Measurements from ENCODE around the gene ZFAND3. TPM values are rescaled to one million over a fixed set of nuclear protein-coding genes. Genes with fewer than 3 reads are reported as not detected.
A peak's percentile ranks its signal among the peaks of the same experiment; 100 is the strongest.
"Not testable (repeated sequence)": the region's sequence is repeated elsewhere in the genome, so short reads cannot be mapped to it uniquely, and the experiment has no call there.

ZFAND3 gene
- polyA plus RNA-seq, 3 donors = 144 to 156 (median 149) TPM

GRCh38 chr6:37860226-37860839 is 40.8 kb downstream of the ZFAND3 start:
- peak; percentile 16 for DNase-seq

DNA sequence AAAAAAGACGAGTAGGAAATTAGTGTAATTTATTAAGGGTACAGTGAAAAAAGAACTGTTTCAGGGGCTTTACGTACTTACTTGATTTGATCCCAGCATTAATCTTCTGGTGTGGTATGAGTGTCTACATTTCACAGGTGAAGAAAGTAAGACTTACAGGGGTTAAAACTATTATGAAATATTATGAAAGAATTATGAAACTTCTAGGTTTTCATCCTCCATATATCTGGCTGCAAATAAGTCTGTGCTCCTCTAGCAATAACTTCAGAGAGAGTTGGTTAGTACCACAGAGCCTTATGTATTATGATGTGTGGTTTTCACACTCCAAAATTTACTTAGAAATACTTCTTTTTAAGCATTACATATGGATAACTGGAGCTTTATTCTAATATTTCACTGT is 41.9 kb downstream of the ZFAND3 start:
- no peak for DNase-seq

GRCh38 chr6:37862430-37862829 is 42.9 kb downstream of the ZFAND3 start:
- no peak for DNase-seq

- DNase-seq = no peak
Observed at GRCh38 chr6:37862992-37863391, 43.5 kb downstream of the ZFAND3 start.

DNA sequence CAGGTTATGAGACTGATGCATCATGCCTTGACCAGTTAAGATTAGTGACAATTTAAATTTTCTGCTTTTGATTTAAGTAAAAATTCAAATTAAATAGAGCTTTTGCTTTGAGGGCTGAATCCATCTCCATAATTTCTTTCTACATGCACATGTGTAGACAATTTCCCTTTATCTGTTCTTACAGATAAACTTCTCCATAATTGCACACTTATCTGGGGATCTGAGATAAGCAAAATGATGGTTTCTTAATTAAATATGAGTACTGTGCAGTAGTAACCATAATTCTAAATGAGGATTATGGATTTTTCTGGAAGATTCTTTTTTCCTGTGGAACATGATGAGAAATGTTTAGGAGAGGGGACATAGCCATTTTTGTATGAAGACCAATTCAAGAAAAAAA is 44.7 kb downstream of the ZFAND3 start:
- DNase-seq = no peak

- DNase-seq = no peak
Observed at GRCh38 chr6:37865504-37865903, 46.0 kb downstream of the ZFAND3 start.

DNA sequence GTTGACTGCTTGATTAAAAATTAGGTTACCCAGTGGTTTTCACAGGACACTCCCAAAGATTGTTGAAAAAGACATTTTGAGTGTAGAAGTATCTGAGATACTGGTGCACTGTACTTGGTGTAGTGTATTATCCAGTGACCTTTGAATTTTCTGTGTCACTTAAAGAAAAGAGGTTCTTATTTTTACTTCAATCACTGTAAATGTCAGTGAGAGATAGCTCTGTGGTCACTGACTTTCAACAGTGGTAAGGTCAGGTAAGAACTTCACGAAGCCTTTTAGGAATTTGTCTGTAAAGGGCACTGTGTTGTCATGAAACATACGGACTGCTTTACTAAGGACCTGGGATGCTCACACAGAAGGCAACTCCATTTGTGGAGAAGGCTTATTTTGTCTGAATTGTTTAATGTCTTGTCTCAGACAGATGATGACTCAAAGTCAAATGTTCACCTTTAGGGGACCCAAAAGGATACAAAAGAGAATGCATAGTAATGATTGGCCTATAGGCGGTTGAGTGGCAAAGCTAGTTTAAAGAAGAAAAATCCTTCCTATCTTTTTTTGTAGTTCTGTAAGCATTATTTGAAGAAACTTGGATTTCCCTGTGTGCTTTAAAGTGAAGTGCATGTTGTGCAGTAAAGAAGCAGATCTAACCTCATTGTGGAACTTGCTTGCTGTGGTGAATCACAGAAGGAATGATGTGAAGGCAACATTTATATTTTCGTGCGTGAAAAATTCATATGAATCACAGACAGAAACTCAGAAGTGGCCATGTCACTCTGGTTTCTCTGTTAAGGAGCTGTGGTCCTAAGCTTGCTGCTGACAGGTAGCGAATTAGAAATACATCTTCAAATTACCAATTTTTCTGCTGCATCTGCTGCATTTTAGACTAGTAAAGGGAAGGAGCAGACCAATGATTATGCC is 47.3 kb downstream of the ZFAND3 start:
- no peak for DNase-seq

DNA sequence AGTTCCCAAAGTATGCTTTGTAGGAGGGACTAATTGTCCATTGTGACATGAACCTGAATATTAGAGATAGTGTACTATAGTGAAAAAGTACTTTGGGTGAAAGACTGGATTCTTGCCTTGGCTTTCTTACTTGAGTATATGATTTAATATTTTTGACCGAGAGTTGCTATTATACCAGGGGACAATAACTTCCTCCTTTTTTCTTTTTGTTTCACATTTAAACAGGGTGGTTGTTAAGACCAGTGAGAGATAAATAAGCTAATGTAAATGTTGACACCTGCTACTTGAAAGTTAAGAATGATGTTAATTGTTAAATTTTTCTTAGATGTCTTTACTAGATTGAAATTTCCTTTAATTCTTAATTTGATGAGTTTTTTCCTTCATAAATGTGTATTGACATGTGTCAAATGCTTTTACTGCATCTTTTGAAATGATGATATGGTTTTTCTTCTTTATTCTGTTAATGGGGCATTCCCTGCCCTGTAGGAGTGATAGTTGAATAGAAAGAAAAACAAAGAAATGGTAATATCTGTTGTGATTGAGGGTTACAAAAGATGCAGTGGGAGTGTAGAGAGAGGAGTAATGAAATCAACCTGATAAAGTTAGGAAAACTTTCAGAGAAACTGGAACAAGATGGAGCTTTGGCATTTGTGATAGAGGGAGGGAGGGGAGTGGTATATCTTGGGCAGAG is 48.4 kb downstream of the ZFAND3 start:
- DNase-seq = no peak

- no peak for DNase-seq
Observed at GRCh38 chr6:37868447-37868825, 48.9 kb downstream of the ZFAND3 start.

DNA sequence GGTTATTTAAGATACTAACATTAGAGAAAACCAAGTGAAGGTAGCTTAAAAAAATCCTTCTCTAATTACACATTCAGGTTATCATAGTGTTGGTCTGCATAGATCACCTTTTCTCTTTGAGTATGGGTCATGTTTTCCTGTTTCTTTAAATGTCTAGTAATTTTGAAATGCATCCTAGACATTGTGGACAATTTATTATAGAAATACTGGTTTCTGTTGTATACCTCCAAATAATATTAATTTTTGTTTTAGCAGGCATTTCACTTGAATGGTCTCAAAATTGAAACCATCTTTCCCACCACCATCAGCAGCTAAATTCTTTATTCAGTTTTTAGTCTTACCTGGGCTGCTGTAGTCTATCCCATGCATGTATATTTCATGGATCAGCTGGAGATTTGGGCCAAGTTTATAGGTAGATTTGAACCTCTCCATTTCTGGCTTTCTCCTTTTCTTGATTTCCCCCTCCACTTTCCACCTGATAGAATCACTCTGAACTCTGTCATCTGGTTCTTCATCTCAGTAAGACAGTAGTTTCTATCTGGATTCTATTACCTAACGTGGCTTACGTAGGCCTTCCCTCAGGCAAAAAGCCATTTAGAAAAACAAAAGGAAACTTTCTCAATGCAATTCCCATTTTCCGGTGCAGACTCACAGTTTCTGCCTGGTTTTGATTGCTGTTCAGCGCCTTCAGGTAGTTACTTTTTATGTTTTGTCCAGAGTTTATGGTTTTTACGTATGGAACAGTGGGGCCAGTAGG is 52.3 kb downstream of the ZFAND3 start:
- no peak for DNase-seq

DNA sequence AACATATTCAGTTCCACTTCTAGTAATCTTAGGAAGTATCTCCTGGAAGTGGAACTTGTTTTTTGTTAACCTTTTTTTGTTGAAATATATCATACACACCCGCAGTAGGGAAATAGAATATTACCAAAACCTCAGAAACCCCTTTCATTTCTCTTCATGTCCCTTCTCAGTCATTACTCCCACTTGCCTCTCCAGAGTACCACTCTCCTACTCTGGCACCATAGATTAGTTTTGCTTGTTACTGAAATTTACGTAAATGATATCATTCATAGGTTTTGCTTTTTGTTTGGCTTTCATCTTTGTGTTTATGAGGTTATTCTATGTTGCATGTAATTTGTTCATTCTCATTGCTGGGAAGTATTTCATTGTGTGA is 52.8 kb downstream of the ZFAND3 start:
- DNase-seq = no peak

- DNase-seq = no peak
Observed at GRCh38 chr6:37874726-37875125, 55.2 kb downstream of the ZFAND3 start.

GRCh38 chr6:37875561-37876309 is 56.2 kb downstream of the ZFAND3 start:
- no peak for DNase-seq

DNA sequence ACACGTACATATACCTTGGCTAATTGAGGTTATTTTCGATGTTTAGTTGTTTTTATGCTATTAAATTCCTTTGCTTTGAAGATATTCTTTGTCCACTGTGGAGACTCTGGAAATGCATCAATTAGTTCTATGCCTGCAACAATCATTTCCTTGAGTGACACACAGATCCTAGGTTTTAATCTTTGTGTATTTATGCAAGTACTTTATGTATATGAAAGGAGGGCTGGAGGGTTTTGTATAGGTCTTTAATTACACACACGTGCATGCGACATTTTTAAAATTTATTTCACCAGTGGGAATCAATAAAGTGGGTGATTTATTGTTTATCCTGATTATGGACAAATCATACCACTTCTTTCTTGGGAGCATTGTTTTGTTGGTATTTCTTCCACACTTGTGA is 57.3 kb downstream of the ZFAND3 start:
- no peak for DNase-seq

- DNase-seq = no peak
Observed at GRCh38 chr6:37877373-37878149, 58.0 kb downstream of the ZFAND3 start.

DNA sequence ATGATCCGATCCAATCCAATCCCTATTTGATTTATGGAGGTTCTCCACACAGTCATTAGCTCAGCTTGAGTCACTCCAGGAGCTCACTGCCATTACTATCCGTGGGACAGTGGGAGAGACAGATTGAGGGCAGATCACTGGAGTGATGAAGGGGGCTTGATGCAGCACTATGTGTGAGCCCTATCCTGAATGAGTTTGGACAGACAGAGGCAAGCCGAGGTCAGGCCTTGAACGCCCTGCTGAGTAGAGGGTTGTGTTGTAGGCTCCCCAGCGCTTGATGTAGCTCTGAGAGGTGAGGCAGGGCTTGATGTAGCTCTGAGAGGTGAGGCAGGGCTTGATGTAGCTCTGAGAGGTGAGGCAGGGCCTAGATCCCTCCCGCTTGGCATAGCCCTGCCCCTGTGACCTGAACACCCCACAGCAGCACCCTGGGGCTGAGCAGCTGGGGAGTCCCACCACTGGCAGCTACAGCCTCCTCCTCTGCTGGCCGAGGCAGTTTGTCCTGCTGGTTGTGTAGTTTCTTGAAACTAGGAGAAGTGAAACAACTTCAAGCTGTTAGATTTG is 58.7 kb downstream of the ZFAND3 start:
- no peak for DNase-seq

- DNase-seq = not testable (repeated sequence)
Observed at GRCh38 chr6:37880602-37881001, 61.1 kb downstream of the ZFAND3 start.

GRCh38 chr6:37882292-37882691 is 62.8 kb downstream of the ZFAND3 start:
- no peak for DNase-seq

DNA sequence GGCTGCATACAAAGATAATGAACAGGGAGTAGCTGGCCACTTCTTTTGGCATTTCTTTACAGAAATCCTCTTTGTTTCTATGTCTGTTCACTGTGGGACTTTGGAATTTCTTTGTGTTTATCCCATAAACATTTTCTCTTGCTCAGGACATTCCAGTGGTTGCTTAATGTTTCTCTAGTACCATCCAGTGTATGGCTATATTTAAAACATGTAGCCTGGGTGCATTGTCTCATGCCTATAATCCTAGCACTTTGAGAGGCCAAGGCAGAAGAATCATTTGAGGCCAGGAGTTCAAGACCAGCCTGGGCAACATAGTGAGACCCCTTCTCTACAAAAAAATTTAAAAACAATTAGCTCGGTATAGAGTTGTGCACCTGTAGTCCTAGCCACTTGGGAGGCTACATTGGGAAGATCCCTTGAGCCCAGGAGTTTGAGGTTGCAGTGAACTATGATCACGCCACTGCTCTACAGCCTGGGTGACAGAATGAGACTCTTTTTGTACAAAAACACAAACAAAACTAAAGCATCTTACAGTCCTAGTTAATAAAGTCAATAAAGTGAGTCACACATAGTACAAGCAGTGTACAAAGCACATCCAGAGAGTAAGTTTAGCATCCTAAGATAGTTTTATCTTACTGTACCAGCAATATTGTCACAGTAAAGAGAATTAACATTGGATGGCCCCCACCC is 63.3 kb downstream of the ZFAND3 start:
- no peak for DNase-seq

DNA sequence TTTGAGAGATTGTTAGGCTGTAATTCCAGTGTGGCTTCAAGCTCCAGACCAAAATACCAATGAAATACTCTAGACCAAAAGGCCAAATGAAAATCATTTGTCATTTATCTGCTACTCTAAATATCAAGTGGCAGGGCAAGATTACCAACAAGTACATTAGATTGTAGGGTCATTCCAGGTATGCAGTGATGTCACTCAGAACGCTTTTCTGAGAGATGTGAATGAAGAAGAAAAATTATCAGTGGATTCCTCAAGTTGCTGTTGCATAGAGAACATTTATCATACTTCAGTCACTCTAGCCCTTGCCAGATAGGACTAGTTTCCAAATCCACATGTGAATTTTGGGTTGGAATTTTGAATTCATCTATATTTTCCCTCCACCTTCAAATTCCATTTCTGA is 65.0 kb downstream of the ZFAND3 start:
- no peak for DNase-seq
